ENCODE results near the gene APCS. TPM values are rescaled to one million over a fixed set of nuclear protein-coding genes. Genes with fewer than 3 reads are reported as not detected.

APCS gene
- total and polyA plus RNA-seq, 7 donors: not detected

GRCh38 chr1:159556931-159557369 lies 30.7 kb upstream of the APCS start:
- no peak for ATAC-seq

GRCh38 chr1:159560599-159560998 lies 27.0 kb upstream of the APCS start:
- Histone ChIP-seq H3K27me3 (ENCODE audit: insufficient read depth in 3 of 3, low read length in 2 of 3) (no peaks in the 10 kb centered on the region), H3K36me3 (ENCODE audit: insufficient read depth in 1 of 2, low read depth in 1 of 2) (no peaks in the 10 kb centered on the region), H3K4me1 (no peaks in the 10 kb centered on the region), H3K27ac (no peak overlapping the region), H3K4me3 (no peak overlapping the region), H3K9me3 (no peaks in the 10 kb centered on the region)
- WGBS, 3 donors: 54 to 63% (median 58%) methylated on average over 2 of the region's 2 CpGs
- ATAC-seq: no peak
- no peak for DNase-seq
- intact Hi-C loops (cut with DNase I): no loop called here
- no peak for TF ChIP-seq CTCF (IDR thresholded peaks at IDR 0.05)

More at GRCh38 chr1:159556931-159557369, 30.7 kb upstream of the APCS start:
- no peaks in the 10 kb centered on the region for H3K4me1 ChIP-seq
- H3K36me3 ChIP-seq (ENCODE audit: insufficient read depth in 1 of 2, low read depth in 1 of 2): no peaks in the 10 kb centered on the region
- no peaks in the 10 kb centered on the region for H3K27me3 ChIP-seq (ENCODE audit: insufficient read depth in 3 of 3, low read length in 2 of 3)
- H3K9me3 ChIP-seq: no peaks in the 10 kb centered on the region
- WGBS, 3 donors: 35 to 52% (median 40%) methylated on average over 3 of the region's 3 CpGs
- intact Hi-C loops (cut with DNase I): no loop called here
- no peak for DNase-seq
- H3K27ac ChIP-seq: no peak overlapping the region
- H3K4me3 ChIP-seq: no peak overlapping the region
- no peak for TF ChIP-seq CTCF (IDR thresholded peaks at IDR 0.05)

GRCh38 chr1:159561497-159561896 lies 26.1 kb upstream of the APCS start:
- no peak for TF ChIP-seq CTCF (IDR thresholded peaks at IDR 0.05)

GRCh38 chr1:159562680-159563079 lies 24.9 kb upstream of the APCS start:
- no peak overlapping the region for H3K4me3 ChIP-seq
- no peak for TF ChIP-seq CTCF (IDR thresholded peaks at IDR 0.05)
- intact Hi-C loops (cut with DNase I): no loop called here
- no peaks in the 10 kb centered on the region for H3K9me3 ChIP-seq
- H3K36me3 ChIP-seq (ENCODE audit: insufficient read depth in 1 of 2, low read depth in 1 of 2): no peaks in the 10 kb centered on the region
- 39 to 52% (median 39%) methylated on average over 1 of the region's 1 CpG for WGBS, 3 donors
- H3K27me3 ChIP-seq (ENCODE audit: insufficient read depth in 3 of 3, low read length in 2 of 3): no peaks in the 10 kb centered on the region
- H3K4me1 ChIP-seq: no peaks in the 10 kb centered on the region
- DNase-seq (no peak), ATAC-seq (no peak)
- H3K27ac ChIP-seq: no peak overlapping the region

More at GRCh38 chr1:159561497-159561896, 26.1 kb upstream of the APCS start:
- intact Hi-C loops (cut with DNase I): no loop called here
- no peak overlapping the region for H3K4me3 ChIP-seq
- H3K36me3 ChIP-seq (ENCODE audit: insufficient read depth in 1 of 2, low read depth in 1 of 2): no peaks in the 10 kb centered on the region
- ATAC-seq (no peak), DNase-seq (no peak)
- H3K9me3 ChIP-seq: no peaks in the 10 kb centered on the region
- no peak overlapping the region for H3K27ac ChIP-seq
- no peaks in the 10 kb centered on the region for H3K27me3 ChIP-seq (ENCODE audit: insufficient read depth in 3 of 3, low read length in 2 of 3)
- H3K4me1 ChIP-seq: no peaks in the 10 kb centered on the region

GRCh38 chr1:159577446-159577845 lies 10.2 kb upstream of the APCS start:
- no peak overlapping the region for H3K4me3 ChIP-seq
- H3K9me3 ChIP-seq: no peaks in the 10 kb centered on the region
- no peaks in the 10 kb centered on the region for H3K36me3 ChIP-seq (ENCODE audit: insufficient read depth in 1 of 2, low read depth in 1 of 2)
- no peaks in the 10 kb centered on the region for H3K27me3 ChIP-seq (ENCODE audit: insufficient read depth in 3 of 3, low read length in 2 of 3)
- 89 to 96% (median 94%) methylated on average over 3 of the region's 3 CpGs for WGBS, 3 donors
- no peaks in the 10 kb centered on the region for H3K4me1 ChIP-seq
- DNase-seq: no peak
- no peak for TF ChIP-seq CTCF (IDR thresholded peaks at IDR 0.05)
- no peak for ATAC-seq
- intact Hi-C loops (cut with DNase I): no loop called here
- H3K27ac ChIP-seq: no peak overlapping the region

Measured in psoas muscle (tissue), 8 donors.